Urinary bladder (tissue), 4 donors: ENCODE results near the gene HYLS1. TPM values are rescaled to one million over a fixed set of nuclear protein-coding genes. Genes with fewer than 3 reads are reported as not detected.

Source experiments
- DNase-seq: peaks from one replicate; pipeline ENCODE4 v3.0.0-alpha.2; 2015; ENCODE audit errors: extremely low spot score
- H3K27ac ChIP-seq: one replicate; pipeline ENCODE4 v1.5.1; 2013; ENCODE audit warnings: low read depth, mild to moderate bottlenecking, moderate library complexity
- H3K36me3 ChIP-seq: one replicate; pipeline ENCODE4 v1.6.1; 2013; ENCODE audit warnings: mild to moderate bottlenecking, moderate library complexity; ENCODE audit not compliant: insufficient read depth
- H3K4me1 ChIP-seq: one replicate; pipeline ENCODE4 v1.6.1; 2013; ENCODE audit warnings: mild to moderate bottlenecking, moderate library complexity; ENCODE audit not compliant: insufficient read depth
- H3K4me3 ChIP-seq: one replicate; pipeline ENCODE4 v1.5.1; 2013; ENCODE audit warnings: low read depth, low read length
- WGBS: extraction: QIAGEN DNeasy Blood & Tissue Kit; methylation state at CpG from one replicate; pipeline ENCODE4 v1.1.7; 2013; 5-methylcytosine and 5-hydroxymethylcytosine counted together
- polyA plus RNA-seq: library from polyadenylated mRNA; stranded (reverse); fragments of 200-250 nt; gene quantifications from one replicate; pipeline ENCODE4 v1.2.3, GENCODE V29; 2013
- total RNA-seq: library from RNA; depleted of rRNA; stranded (reverse); fragments of >200 nt; gene quantifications from one replicate; pipeline ENCODE4 v1.2.3, GENCODE V29; 2014
- donor health status: healthy with polysubstance abuse.
- donor health status: healthy.

The HYLS1 gene
- total and polyA plus RNA-seq, 2 donors = 3.4 to 11.8 TPM

DNA sequence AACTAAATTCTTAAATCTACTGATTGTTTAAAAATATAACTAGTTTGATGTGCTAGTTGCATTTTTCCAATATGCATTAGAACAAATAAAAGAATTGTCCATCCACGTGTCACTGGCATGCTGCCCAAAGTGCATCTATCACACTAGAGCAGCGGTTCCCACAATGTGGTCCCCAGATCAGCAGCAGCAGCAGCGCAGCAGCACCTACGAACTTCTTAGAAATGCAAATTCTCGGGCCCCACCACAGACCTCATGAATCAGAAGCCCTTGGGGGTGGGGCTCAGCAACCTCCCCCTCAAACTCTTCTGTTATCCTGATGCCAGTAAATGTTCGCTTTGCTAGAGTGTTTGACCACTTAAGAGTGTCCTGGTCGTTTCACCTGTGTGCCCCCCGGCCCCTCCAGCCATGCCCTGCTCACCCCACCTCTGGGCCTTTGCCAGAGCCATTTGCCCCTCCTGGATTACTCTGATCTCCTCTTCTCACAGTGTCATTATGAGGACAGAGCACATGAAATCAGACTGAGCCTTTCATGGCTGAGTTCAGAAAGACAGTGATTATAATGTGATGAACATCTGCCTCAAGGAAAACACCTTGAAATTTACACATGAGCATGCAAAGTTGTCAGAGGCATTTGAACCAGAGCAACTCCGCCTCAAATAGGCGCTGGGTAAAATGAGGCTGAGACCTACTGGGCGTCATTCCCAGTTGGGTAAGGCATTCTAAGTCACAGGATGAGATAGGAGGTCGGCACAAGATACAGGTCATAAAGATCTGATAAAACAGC is 45.8 kb downstream of the HYLS1 start:
- Histone ChIP-seq H3K4me1 (no peaks in the 10 kb centered on the region), H3K36me3 (no peaks in the 10 kb centered on the region), H3K27ac (no peak overlapping the region), H3K4me3 (no peak overlapping the region)
- WGBS = 75% methylated on average over 12 of the region's 12 CpGs
- DNase-seq = no peak

DNA sequence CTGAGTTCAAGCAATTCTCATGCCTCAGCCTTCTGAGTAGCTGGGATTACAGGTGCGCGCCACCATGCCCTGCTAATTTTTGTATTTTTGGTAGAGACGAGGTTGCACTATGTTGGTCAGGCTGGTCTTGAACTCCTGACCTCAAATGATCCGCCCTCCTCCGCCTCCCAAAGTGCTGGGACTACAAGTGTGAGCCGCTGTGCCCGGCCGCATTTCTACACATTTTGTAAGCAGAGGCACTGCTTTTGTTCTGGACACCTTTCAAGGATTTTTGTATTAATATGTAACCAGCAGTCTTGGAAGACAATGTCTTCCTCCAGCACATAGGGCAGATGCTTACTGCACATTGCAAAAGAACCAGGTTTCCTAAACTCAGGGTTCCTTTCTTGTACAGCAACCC is 47.0 kb downstream of the HYLS1 start:
- Histone ChIP-seq H3K4me1 (no peaks in the 10 kb centered on the region), H3K27ac (no peak overlapping the region), H3K36me3 (no peaks in the 10 kb centered on the region), H3K4me3 (no peak overlapping the region)
- WGBS = 97% methylated on average over 8 of the region's 8 CpGs
- no peak for DNase-seq

DNA sequence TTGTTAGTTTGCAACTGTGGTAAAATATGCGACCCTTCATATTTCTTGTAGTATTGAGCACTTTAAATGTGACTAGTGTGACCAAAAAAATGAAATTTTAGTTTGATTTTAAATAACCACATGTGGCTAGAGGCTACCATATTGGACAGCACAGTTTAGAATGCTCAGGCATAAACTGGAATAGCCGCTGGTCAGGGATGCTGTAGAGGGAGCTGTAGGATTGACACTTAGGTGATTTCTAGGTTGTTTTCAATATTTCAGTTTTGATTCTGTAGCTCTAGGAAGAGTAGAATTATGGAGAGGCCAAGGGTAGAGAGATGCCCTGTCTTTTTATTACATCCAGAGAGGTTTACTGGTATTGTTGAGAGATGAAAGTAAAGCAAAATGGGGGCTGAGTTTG is 47.6 kb downstream of the HYLS1 start:
- no peak for DNase-seq
- no peak overlapping the region for H3K4me3 ChIP-seq
- H3K4me1 ChIP-seq = no peaks in the 10 kb centered on the region
- WGBS = 98% methylated on average over 2 of the region's 2 CpGs
- H3K27ac ChIP-seq = no peak overlapping the region
- H3K36me3 ChIP-seq = no peaks in the 10 kb centered on the region

DNA sequence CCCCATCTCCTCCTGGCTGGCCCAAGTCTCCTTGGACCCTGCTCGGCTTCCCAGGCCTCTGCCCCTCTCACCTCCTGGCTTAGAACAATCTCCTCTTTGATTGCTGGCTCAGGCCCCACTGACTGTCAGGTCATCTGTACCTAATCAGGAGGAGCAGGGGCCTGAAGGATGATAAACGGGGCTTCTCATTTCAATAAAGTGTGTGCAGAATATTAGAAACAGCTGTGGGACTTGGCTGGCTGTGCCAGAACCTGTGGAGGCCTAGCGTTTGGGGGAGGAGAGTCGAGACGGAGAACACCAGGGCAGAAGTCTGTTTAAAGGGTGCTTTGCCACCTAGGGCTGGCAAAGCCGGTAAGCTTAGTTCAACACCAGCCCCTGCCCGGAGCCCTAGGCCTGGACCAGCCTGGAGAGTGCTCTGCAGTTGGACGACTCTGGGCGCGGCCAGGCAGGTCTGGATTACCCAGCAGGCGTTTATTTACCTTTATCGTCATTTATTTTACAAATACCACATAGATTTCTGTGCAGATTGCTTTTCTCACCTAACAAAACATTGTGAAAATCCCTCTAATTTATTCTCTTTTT is 48.2 kb downstream of the HYLS1 start:
- Histone ChIP-seq H3K36me3 (no peaks in the 10 kb centered on the region), H3K4me1 (no peaks in the 10 kb centered on the region), H3K27ac (no peak overlapping the region), H3K4me3 (no peak overlapping the region)
- 44% methylated on average over 12 of the region's 12 CpGs for WGBS
- DNase-seq = no peak

DNA sequence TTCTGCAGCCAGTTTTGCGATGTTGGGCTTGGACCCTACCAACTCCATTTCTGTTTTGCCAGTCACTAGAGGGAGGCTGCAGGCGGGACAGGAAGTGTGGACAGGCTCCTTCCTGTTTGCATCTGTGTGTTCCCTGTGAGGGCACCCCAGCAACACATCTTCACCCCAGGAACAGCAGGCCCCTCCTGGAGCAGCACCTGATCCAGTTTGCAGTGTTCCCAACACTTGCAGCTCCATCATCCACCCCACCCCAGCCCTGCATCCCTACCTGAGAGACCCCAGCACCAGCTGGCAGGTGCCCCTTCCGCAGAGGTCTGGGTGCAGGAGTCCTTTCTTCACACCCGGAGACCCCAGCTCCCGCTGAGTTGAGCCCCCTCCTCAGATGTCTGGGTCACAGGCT is 51.0 kb downstream of the HYLS1 start:
- H3K36me3 ChIP-seq = no peaks in the 10 kb centered on the region
- H3K27ac ChIP-seq = no peak overlapping the region
- H3K4me3 ChIP-seq = no peak overlapping the region
- DNase-seq = no peak
- 92% methylated on average over 5 of the region's 5 CpGs for WGBS
- no peaks in the 10 kb centered on the region for H3K4me1 ChIP-seq

DNA sequence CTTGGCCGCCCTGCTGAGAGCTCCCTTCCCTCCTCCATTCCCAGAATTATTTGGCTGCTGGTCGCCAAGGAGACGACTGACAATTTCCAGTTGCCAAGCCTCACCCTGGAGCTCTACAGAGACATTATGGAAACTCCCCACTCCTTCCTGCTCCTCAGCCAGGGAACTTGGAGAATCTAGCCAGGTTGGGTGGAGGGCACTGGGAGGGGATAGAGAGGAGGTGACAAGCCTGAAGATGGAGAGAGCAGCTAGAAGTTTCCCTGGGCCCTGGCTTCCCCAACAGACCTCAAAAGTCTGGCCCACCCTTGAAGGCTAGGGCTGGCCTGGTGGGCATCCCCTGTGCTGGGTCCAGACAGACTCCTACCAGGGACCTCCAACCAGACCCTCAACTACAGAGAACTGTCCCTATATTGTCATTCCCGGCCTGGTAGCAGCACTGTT is 51.6 kb downstream of the HYLS1 start:
- no peak overlapping the region for H3K27ac ChIP-seq
- 48% methylated on average over 4 of the region's 4 CpGs for WGBS
- DNase-seq = no peak
- no peaks in the 10 kb centered on the region for H3K36me3 ChIP-seq
- H3K4me3 ChIP-seq = no peak overlapping the region
- no peaks in the 10 kb centered on the region for H3K4me1 ChIP-seq

DNA sequence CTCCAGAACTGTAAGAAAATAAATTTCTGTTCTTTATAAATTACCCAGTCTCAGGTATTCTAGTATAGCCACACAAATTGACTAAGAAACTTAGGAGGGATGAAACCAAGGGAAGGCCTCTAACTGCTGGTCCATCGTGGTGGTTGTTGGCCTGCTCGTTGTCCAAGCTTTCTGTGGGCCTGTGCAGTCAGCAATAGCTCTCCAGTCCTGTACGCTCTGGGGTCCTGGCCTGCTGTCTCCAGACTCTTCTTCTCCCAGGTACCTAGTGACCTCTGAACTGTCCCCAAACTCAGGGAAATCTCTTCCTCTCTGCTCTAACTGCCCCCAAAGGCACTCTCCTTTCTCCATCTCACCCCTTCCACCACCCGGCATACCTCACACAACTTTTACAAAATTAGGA is 52.7 kb downstream of the HYLS1 start:
- Histone ChIP-seq H3K4me1 (no peaks in the 10 kb centered on the region), H3K36me3 (no peaks in the 10 kb centered on the region), H3K4me3 (no peak overlapping the region), H3K27ac (no peak overlapping the region)
- DNase-seq = no peak
- WGBS = 94% methylated on average over 4 of the region's 4 CpGs

DNA sequence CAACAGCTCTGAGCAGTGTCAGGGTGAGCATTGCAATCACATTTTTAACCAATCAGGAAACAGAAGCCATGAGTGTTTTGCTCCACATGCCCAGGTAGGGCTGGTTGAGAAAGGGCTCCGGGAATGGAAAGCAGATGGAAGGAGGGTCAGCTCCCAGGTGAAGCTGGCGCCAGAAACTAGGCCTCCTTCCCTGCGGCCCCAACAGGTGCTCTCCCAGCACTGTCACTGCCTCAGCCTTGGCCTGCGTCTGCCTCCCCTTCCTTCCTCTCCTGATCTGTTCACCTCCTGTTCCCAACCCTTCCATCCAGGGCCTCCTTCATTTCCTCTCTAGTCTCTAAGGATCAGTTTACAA is 53.8 kb downstream of the HYLS1 start:
- no peak for DNase-seq
- WGBS = 90% methylated on average over 4 of the region's 4 CpGs
- H3K27ac ChIP-seq = no peak overlapping the region
- H3K4me1 ChIP-seq = no peaks in the 10 kb centered on the region
- no peak overlapping the region for H3K4me3 ChIP-seq
- H3K36me3 ChIP-seq = no peaks in the 10 kb centered on the region

DNA sequence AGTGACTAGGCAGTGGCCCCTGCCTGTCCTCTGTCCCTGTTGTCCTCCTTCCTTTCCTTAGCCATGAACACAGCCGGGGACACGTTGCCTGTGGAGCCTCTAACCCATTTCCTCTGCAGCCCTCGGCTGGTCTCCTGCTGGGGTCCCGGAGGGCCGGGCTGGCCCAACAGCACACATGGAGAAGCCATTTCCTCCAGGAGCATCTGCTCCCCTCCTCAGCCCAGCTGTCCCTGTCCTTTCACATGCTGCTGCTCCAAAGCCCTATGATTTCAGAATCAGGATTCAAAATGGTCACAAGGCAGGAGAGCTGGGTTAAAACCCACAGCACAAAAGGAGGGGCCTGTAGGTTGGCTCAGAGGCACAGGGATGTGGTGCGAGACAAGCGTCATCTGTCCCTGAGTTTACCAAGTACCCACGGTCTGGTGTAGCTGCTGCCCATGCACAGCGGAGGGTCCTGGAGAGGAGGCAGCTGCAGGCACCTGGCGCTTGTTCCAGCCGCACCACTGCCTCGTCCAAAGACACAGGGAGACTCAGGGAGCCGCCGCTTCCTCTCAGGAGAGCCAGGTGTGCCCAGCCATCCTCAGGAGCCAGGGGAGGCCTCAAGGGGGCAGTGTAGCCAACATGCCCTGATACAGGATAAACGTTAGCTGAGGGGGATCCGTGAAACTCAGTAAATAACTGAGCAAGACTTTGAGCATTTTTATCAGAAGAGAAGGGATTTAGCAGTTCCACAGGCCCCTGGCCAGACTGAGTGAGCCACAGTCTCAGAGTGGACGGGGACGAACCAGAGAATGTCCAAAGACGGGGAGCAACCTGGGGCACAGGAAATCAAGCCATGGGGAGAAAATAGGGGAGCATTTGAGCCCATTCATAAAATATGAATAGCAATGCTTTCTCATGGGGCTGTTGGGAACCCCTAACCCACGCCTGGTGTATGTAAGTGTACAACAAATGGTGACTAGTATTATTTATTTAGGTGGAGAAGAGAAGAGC is 54.4 kb downstream of the HYLS1 start:
- DNase-seq = no peak
- no peaks in the 10 kb centered on the region for H3K4me1 ChIP-seq
- H3K27ac ChIP-seq = no peak overlapping the region
- H3K4me3 ChIP-seq = no peak overlapping the region
- no peaks in the 10 kb centered on the region for H3K36me3 ChIP-seq
- WGBS = 43% methylated on average over 20 of the region's 20 CpGs

DNA sequence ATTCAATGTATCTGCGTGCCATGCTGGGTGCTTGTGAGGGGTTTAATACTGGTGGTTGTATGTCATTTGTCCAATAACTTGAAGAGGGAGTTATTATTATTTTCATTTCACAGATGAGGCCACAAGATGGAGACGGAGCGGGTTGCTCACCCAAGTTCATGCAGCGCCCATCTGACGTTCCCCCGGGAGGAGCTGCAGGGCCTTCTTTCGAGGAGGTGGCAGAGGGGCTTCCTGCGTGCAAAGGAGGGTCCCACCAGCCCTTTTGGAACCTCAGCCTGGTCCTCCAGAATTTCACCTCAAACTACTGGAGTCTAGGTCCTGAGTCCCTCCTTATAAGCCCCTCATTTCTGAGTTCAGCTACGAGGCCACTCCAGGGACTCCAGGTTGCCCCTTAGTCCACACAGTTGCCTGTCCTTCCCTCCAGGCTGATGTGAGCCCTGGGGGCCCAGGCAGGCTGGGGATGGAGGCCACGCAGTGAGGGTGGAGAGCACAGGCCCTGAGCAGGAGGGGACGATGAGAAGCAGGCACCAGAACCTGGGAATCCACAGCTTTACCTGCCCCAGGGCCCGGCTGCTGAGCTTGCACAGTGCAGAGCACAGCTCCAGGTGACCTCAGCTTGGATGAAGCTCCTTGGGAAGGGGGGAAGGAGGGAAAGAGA is 55.4 kb downstream of the HYLS1 start:
- no peak for DNase-seq
- 92% methylated on average over 12 of the region's 12 CpGs for WGBS
- H3K4me3 ChIP-seq = no peak overlapping the region
- no peaks in the 10 kb centered on the region for H3K36me3 ChIP-seq
- no peak overlapping the region for H3K27ac ChIP-seq
- no peaks in the 10 kb centered on the region for H3K4me1 ChIP-seq

DNA sequence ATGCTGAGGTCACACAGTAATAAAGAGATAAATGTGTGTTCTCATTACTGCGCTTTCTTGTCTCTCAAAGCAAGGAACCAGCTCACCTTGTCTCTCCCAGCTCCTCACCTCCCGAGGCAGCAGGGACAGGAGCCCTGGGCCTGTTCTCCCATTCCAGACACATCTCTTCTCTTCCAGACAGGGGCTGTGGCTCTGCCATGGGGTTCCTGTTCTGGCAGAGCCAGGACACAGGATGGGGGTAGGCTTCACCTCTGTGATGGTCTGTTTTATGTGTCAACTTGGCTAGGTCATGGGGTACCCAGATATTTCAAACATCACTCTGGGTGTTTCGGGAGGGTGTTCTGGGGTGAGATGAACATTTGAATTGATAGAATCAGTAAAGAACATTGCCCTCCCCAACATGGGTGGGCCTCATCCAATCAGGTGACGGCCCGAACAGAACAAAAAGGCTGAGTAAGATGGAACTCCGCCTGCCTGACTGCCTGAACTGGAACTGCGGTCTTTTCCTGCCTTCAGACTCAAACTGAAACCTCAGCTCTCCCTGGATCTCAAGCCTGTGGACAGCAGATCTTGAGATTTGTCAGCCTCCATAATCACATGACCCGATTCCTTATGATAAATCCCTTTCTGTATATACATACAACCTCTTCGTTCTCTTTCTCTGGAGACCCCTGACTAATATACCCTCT is 56.3 kb downstream of the HYLS1 start:
- Histone ChIP-seq H3K4me3 (no peak overlapping the region), H3K27ac (no peak overlapping the region), H3K4me1 (no peaks in the 10 kb centered on the region), H3K36me3 (no peaks in the 10 kb centered on the region)
- WGBS = 89% methylated on average over 9 of the region's 9 CpGs
- DNase-seq = no peak

DNA sequence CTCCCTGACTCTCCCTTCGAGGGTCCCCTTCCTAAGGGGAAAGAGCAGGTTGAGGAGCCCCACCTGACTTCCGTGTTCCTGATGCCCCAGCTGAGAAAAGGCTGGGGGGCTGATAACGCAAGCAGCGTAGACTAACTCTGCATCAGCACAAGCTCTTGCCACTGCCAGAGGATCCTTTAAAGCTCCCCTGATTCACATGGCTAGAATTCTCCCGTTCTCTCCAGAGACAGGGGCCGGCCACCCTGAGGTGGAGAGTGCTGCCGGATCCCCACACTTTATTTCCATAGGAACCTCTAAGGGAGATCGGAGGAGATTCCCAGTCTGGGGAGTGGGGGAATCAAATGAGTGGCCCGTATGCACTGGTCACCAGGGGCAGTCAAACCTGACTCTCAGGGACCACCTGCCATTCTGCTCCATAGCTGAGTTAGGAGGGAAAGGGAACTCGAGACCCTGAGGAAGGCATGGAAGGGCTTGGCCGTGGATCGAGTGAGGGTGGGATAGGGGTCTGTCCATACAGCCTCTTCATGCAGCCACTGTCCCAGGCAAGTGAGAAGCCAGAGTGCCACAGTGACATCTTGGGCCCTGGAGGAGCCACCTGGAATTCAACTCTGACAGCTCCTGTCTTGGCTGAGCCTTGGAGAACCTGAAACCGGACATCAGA is 57.0 kb downstream of the HYLS1 start:
- no peaks in the 10 kb centered on the region for H3K4me1 ChIP-seq
- H3K27ac ChIP-seq = no peak overlapping the region
- no peaks in the 10 kb centered on the region for H3K36me3 ChIP-seq
- no peak for DNase-seq
- 84% methylated on average over 13 of the region's 13 CpGs for WGBS
- no peak overlapping the region for H3K4me3 ChIP-seq
